G401.6 (cell line): ENCODE data around the gene TAF1.
"Not testable (repeated sequence)": the region's sequence is repeated elsewhere in the genome, so short reads cannot be mapped to it uniquely, and the experiment has no call there.

Source experiments
- FAIRE-seq: peaks from 2 replicates; lab custom pipeline; 2012; peaks lifted over from hg19 to GRCh38; lab: Jason Lieb, UNC

The TAF1 gene

DNA sequence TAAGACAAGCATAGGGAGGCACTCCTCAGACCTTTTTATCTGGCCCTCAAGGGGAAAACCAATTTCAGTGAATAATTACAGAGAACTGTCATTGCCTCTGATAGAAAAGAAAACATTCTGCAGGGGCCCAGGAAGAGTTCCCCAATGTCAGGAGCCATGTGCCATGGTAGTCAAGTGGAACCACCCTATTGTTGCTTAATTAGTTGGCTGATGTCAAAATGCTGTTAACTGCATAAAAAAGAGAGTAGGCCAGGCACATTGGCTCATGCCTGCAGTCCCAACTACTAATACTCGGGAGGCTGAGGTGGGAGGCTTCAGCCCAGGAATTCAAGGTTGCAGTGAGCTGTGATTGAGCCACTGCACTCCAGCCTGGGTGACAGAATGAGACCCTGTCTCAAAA is 138.2 kb downstream of the TAF1 start:
- no peak for FAIRE-seq

- no peak for FAIRE-seq
Measured at GRCh38 chrX:71509289-71509688, 143.1 kb downstream of the TAF1 start.

GRCh38 chrX:71510161-71510560 is 144.0 kb downstream of the TAF1 start:
- no peak for FAIRE-seq

DNA sequence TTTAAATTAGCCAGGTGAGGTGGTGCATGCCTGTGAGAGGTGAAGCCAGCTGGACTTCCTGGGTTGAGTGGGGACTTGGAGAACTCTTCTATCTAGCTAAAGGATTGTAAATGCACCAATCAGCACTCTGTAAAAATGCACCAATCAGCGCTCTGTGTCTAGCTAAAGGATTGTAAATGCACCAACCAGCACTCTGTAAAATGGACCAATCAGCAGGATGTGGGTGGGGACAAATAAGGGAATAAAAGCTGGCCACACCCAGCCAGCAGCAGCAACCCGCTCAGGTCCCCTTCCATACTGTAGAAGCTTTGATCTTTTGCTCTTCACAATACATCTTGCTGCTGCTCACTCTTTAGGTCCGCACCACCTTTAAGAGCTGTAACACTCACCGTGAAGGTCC is 147.6 kb downstream of the TAF1 start:
- FAIRE-seq, result not testable (repeated sequence)

DNA sequence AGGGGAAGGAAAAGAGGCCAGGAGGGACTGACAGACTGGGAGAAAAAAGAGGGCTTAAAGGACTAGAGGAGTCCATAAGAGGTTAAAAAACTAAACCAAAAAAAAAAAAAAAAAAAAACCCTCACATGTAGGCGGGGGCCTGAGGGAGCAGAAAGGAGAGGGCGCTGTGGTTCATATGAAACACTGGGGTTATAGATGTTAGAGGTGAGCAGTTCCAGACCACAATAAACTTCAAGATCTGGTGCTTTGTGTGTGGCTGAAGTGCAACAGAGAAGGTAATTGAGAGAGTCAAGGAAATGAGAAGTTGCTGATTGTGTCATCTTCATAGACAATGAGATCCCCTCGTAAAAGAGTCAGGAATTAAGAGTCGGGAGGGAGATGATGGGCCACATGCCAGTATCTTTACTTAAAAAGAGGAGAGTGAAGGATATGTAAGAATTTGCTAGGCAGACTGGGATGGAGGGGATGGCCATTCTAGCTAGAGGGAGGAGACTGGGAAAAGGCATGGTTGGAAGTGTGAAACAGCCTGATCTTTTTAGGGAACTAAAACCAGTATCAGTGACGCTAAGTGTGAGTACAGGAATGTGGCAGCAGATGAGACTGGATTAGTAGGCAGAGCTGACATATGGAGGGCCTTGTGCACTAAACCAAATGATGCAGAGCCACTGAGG is 148.3 kb downstream of the TAF1 start:
- FAIRE-seq, result no peak

- no peak for FAIRE-seq
Measured at GRCh38 chrX:71515038-71515396, 148.9 kb downstream of the TAF1 start.
